Measurements from ENCODE around the gene C1QTNF9. TPM values are rescaled to one million over a fixed set of nuclear protein-coding genes. Genes with fewer than 3 reads are reported as not detected.

C1QTNF9 gene
- total RNA-seq, 1 experiment from 2014 or later = not detected

- H3K9ac ChIP-seq (ENCODE audit: low read length) = no peak overlapping the region
Measured at GRCh38 chr13:24290280-24290932, 19.0 kb upstream of the C1QTNF9 start.

GRCh38 chr13:24292481-24292880 is 16.9 kb upstream of the C1QTNF9 start:
- TF ChIP-seq CEBPB (IDR thresholded peaks at IDR 0.05; ENCODE audit: low read depth) (no peak), ZFX (IDR thresholded peaks at IDR 0.05) (no peak), SRF (IDR thresholded peaks at IDR 0.05; ENCODE audit: low read depth) (no peak), JUND (IDR thresholded peaks at IDR 0.05) (no peak), YY1 (IDR thresholded peaks at IDR 0.05; ENCODE audit: extremely low read depth, insufficient replicate concordance, low read depth, low read length) (no peak), CBX3 (IDR thresholded peaks at IDR 0.05; ENCODE audit: low read depth) (no peak), TCF7L2 (IDR thresholded peaks at IDR 0.05; ENCODE audit: borderline replicate concordance, extremely low read depth, insufficient read depth, insufficient read length) (no peak), SP1 (IDR thresholded peaks at IDR 0.05; ENCODE audit: low read depth) (no peak), EZH2 (IDR thresholded peaks at IDR 0.05) (no peak), POLR2AphosphoS5 (IDR thresholded peaks at IDR 0.05; ENCODE audit: low read depth, low read length) (no peak), ATF3 (IDR thresholded peaks at IDR 0.05) (no peak)
- Histone ChIP-seq H3K79me2 (ENCODE audit: insufficient read depth, low read length) (no peaks in the 10 kb centered on the region), H3K27me3 (ENCODE audit: insufficient read depth, low read length) (no peaks in the 10 kb centered on the region), H3K4me3 (replicated peaks in 1 of 2; ENCODE audit: low read depth in 1 of 2, low read length in 2 of 2) (no peak overlapping the region), H3K9ac (ENCODE audit: low read length) (no peak overlapping the region), H3K9me3 (ENCODE audit: control insufficient read depth in 1 of 2, insufficient read depth in 1 of 2, low read depth in 1 of 2, low read length in 2 of 2) (no peaks in the 10 kb centered on the region), H3K4me2 (ENCODE audit: low read length) (no peak overlapping the region), H3K4me1 (ENCODE audit: control insufficient read depth in 1 of 2, insufficient read depth in 2 of 2, low read length in 2 of 2) (no peaks in the 10 kb centered on the region), H3K9me2 (ENCODE audit: insufficient read depth) (no peaks in the 10 kb centered on the region), H4K20me1 (ENCODE audit: insufficient read depth) (no peaks in the 10 kb centered on the region), H3K27ac (ENCODE audit: low read depth, low read length) (no peak overlapping the region), H2AFZ (ENCODE audit: low read depth, low read length, poor library complexity, severe bottlenecking) (no peak overlapping the region), H3K36me3 (ENCODE audit: control insufficient read depth in 1 of 2, insufficient read depth in 2 of 2, low read length in 2 of 2) (peaks cover 2 to 11% of the 10 kb centered on the region in 2 experiments; a peak in 3 of 4 replicates)
- ChIA-PET RAD21 (ENCODE audit: low non-redundant PET in 1 of 2, low total read pairs in 2 of 2, uncharacterized antibody in 2 of 2, unreplicated experiment in 2 of 2) (no interaction called here), POLR2A (no interaction called here), CTCF (no interaction called here)
- DNase-seq (ENCODE audit: low read depth, low spot score) (no peak), ATAC-seq (no peak)
- intact Hi-C loops (cut with micrococcal nuclease) = no loop called here
- no TSS peak for BruUV-seq (replicated peaks)

More at GRCh38 chr13:24290280-24290932, 19.0 kb upstream of the C1QTNF9 start:
- H3K9me2 ChIP-seq (ENCODE audit: insufficient read depth) = no peaks in the 10 kb centered on the region
- H2AFZ ChIP-seq (ENCODE audit: low read depth, low read length, poor library complexity, severe bottlenecking) = no peak overlapping the region
- POLR2A ChIA-PET = no interaction called here
- CTCF ChIA-PET = no interaction called here
- no peaks in the 10 kb centered on the region for H3K9me3 ChIP-seq (ENCODE audit: control insufficient read depth in 1 of 2, insufficient read depth in 1 of 2, low read depth in 1 of 2, low read length in 2 of 2)
- H3K4me3 ChIP-seq (replicated peaks in 1 of 2; ENCODE audit: low read depth in 1 of 2, low read length in 2 of 2) = no peak overlapping the region
- H3K27ac ChIP-seq (ENCODE audit: low read depth, low read length) = no peak overlapping the region
- no peak for TF ChIP-seq SIN3A (IDR thresholded peaks at IDR 0.05; ENCODE audit: low read depth)
- TF ChIP-seq ZFX (IDR thresholded peaks at IDR 0.05) = no peak
- no TSS peak for BruUV-seq (replicated peaks)
- ATAC-seq = no peak
- no peaks in the 10 kb centered on the region for H3K27me3 ChIP-seq (ENCODE audit: insufficient read depth, low read length)
- H3K79me2 ChIP-seq (ENCODE audit: insufficient read depth, low read length) = no peaks in the 10 kb centered on the region
- no peak for DNase-seq (ENCODE audit: low read depth, low spot score)
- H3K36me3 ChIP-seq (ENCODE audit: control insufficient read depth in 1 of 2, insufficient read depth in 2 of 2, low read length in 2 of 2) = peaks cover 0 to 7% of the 10 kb centered on the region in 2 experiments; a peak in 2 of 4 replicates
- no peak overlapping the region for H3K4me2 ChIP-seq (ENCODE audit: low read length)
- RAD21 ChIA-PET (ENCODE audit: low non-redundant PET in 1 of 2, low total read pairs in 2 of 2, uncharacterized antibody in 2 of 2, unreplicated experiment in 2 of 2) = no interaction called here
- no peaks in the 10 kb centered on the region for H4K20me1 ChIP-seq (ENCODE audit: insufficient read depth)
- intact Hi-C loops (cut with micrococcal nuclease) = no loop called here
- no peaks in the 10 kb centered on the region for H3K4me1 ChIP-seq (ENCODE audit: control insufficient read depth in 1 of 2, insufficient read depth in 2 of 2, low read length in 2 of 2)

All from HCT116 (cell line).